GM21529 (cell line): ENCODE data around the gene NCOR2.
A peak's percentile ranks its signal among the peaks of the same experiment; 100 is the strongest.

Experiments used
- ATAC-seq: cut with Tn5 transposase; IDR thresholded peaks from one replicate; pipeline ENCODE4 v1.9.1; 2021; ENCODE audit not compliant: unreplicated experiment

Gene NCOR2

DNA sequence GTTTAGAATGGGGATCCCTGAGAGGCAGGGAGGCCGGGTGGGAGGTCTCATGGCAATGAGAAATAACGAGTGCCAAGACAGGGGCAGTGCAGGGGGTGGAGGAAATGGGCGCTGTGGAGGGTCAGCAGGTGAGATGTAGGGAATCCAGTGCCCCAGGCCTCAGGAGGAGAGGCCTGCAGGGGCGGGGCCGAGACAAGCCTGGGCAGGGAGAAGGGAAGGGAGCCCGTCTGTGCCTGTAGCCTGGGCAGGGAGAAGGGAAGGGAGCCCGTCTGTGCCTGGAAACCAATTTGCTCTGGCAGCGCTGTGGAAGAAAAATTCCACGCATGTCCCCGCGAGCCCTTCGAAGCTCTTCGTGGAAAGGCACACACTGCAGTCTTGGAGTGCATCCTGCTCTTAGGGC, 10.6 kb upstream of the NCOR2 start:
- no peak for ATAC-seq

DNA sequence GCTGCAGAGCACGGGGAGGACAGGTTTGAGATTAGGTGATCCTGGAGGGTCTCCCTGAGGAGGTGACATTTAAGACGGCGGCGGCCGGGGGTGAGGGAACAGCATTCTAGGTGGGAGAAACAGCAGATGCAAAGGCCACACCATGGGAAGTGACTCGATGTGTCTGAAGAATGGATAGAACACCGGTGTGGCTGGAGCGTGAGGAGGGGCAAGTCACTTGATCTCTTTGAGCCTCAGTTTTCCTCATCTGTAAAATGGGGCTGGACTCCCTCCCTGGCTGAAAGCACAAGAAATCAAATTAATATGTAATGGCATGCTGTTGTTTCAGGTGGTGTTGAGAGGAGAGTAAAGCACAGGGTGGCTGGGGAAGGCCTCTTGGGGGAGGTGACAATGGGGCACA, 10.0 kb upstream of the NCOR2 start:
- no peak for ATAC-seq

- ATAC-seq = no peak
Measured at GRCh38 chr12:124576061-124576650, 8.7 kb upstream of the NCOR2 start.

GRCh38 chr12:124573839-124574786, 6.7 kb upstream of the NCOR2 start:
- ATAC-seq = no peak

DNA sequence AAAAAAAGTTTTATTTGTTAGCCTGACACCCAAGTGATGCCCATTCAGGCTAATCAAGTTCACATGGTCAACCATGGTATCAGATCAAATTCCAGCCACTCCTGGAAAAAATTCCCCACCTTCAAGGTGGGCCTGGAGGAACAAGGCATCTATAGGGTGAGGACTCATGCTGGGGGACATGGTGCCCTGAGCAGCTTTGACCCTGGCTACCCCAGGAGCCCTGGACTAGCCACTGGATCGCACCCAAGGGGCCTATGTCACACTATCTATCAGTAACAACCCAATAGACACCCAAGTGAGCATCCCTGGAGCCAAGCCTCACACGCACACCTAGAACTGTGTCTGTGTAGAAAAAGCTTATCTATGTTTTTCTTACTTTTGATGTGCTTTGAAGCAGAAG, 4.1 kb upstream of the NCOR2 start:
- ATAC-seq = no peak

GRCh38 chr12:124570810-124571209, 3.4 kb upstream of the NCOR2 start:
- no peak for ATAC-seq

DNA sequence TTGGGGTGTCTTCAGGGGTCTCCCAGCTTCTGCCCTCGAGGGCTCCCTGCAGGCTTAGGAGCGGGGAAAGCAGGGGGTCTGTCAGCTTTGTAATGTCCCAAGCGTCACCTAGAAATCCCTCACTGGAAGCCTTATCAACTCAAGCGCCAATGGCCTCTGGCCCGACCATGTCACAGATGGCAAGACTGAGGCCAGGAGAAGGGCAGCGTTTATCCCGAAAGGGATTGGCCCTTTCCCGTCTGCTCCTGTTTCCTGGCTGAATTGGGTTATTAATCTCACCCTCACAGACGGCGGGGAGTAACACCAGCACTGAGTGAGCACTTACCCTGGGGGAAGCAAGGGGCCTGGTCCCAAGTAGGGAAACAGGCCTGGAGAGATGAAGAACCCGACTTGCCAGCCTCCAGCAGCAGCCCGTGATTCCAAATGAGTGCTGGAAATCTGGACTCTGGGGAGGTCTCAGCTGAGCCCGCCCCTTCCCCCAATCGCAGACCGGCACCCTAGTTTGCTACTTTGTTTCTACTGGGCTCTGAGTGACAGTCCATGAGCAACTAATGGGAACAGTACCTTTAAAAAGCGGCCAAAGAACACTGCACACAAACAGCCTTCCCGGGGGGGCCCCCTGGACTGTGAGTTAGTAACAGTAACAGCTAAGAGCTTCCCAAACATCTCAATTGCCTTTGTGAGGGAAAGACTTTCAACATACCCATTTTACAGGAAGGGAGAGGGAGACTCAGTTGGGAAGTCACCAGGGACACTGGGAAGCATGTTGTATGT, 2.1 kb upstream of the NCOR2 start:
- no peak for ATAC-seq

GRCh38 chr12:124568431-124569374, 1.3 kb upstream of the NCOR2 start:
- peak; percentile 33 for ATAC-seq

- peak; percentile 43 for ATAC-seq
Measured at GRCh38 chr12:124567673-124568373, 411 bp upstream of the NCOR2 start.

DNA sequence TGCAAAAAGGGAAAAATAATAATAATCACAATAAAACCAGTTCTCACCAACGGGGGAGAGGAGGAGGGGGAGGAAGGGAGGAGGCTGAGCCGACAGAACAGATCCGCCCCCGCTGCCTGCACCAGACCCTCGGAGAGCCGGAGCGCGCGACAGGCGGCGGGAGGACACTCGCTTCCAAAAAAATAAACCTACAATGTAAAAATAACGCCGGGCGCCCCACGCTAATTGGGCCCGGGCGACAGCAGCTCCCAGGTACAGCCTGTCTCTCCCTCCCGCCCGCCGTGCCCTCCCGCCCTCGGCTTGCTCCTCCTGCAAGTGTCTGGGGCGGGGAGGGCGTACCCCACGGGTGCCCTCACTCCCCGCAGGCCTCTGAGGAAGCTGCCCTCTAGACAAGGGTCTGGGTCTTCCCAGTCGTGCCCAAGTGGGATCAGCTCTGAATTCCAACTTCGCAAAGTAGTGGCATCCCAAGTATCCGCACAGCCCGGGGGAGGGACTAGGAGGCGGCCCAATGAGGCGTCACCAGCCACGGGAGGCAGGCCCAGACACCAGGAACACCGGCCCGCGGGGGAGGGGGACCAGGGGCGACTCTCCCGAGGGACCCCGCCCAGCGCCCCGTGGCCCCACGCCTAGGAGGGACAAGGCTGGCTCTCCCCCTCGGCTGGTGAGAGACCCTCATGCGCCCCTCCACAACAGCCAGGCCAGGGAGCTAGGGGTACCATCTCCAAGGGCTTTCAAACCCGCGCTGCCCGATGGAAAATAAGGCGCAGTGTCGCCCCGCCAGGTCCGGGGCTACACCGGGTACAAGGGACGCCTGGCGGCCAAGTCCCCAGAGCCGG, 1.0 kb downstream of the NCOR2 start:
- ATAC-seq = peak; percentile 43

- ATAC-seq = no peak
Measured at GRCh38 chr12:124565656-124566160, 1.7 kb downstream of the NCOR2 start.

- no peak for ATAC-seq
Measured at GRCh38 chr12:124564971-124565491, 2.4 kb downstream of the NCOR2 start.

DNA sequence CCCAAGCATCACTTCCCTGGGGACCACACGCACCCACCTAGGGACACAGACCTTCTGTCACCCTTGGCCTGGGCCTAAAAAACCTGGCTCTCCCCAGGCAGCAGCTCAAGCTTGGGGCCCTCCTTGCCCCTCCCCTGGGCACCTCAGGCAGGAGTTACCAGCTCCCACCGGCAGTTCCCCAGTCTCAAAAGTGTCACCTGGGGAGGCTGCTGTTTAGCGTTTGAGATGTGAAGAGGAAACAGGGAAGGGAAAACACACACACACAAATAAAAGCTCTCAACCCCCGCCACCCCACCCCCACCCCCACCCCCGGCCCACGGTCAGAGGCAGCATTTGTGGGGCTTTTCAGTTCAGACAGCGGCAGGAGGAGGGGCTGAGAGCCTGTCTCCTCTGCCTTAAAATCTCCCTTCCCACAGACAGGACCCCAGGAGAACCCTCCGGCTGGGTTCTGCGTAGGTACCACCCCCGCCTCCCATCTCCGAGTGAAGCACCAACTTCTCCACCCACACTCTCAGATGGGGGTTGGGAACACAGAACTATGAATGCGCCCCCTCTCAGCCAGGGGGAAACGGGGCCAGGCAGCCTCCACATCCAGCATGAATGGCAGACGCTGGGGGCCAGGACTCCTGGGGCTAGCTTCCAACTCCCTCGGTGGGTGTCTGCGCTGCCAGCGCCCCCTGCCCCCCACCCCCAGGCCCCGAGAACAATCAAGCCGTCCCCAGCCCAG, 3.0 kb downstream of the NCOR2 start:
- ATAC-seq = no peak

DNA sequence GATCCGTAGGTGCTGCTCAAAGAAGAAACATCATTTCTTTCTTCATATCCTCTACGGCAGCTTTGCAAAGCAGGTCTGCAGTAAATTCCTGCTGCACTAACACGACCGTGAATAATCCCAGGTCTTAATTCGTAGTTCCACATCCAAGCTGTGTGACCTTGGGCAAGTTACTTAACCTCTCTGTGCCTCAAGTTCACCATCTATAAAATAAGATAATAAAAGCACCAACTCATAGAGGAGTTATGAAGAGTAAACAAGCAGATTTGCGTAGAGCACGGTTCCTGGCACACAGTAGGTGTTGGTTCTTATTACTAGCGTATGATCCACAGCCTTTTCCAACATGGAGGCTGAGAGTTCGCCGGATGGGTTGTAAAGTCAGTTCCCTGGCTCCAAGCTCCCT, 3.6 kb downstream of the NCOR2 start:
- no peak for ATAC-seq

GRCh38 chr12:124563401-124563800, 4.0 kb downstream of the NCOR2 start:
- no peak for ATAC-seq

GRCh38 chr12:124562796-124563181, 4.6 kb downstream of the NCOR2 start:
- no peak for ATAC-seq

GRCh38 chr12:124562018-124562795, 5.2 kb downstream of the NCOR2 start:
- no peak for ATAC-seq
